ENCODE data around the gene C2. TPM values are rescaled to one million over a fixed set of nuclear protein-coding genes. Genes with fewer than 3 reads are reported as not detected.

C2 gene
- total RNA-seq, 2 experiments from 2014 or later = 1.6 to 2.1 TPM

DNA sequence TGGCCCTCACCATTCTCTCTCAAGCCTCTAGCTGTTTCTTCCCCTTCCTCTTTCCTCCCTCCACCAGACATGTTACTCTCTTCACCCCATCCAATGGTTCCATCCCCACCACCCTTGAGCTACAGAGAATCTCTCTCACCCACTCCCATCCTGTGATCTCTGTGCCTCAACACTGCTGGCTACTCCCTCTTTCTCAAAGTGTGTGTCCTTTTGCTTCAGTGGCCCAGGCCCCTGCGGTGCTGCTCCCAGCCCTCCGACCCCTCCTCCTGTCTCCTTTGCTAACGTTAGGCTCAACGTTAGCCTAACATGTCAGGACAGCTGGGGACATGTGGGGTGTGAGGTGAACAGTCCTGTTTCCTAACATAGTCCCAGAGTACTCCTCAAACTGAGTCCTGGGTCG is 25.4 kb downstream of the C2 start:
- intact Hi-C loops (cut with micrococcal nuclease) = loop anchor here (2.0 kb wide), 2 partner anchors 50 to 272 kb away; partner anchors contain the start of genes LY6G5C and ZBTB12
- no peak for DNase-seq
- H3K27ac Mint-ChIP-seq = peak overlapping the region; percentile 42
- H3K36me3 Mint-ChIP-seq (ENCODE audit: low read depth) = peaks cover 28% of the 10 kb centered on the region
- H3K4me3 Mint-ChIP-seq = no peak overlapping the region
- CTCF ChIA-PET = interaction anchor here (0.8 to 2.8 kb wide), 18 partner anchors 9 to 291 kb away, joined by 3 to 16 read pairs (median 4); partner anchors contain the start of genes DXO and LSM2
- H3K4me1 Mint-ChIP-seq (ENCODE audit: low read depth) = peaks cover 10% of the 10 kb centered on the region
- no peaks in the 10 kb centered on the region for H3K9me3 Mint-ChIP-seq
- H3K27me3 Mint-ChIP-seq (ENCODE audit: low read depth) = no peaks in the 10 kb centered on the region

DNA sequence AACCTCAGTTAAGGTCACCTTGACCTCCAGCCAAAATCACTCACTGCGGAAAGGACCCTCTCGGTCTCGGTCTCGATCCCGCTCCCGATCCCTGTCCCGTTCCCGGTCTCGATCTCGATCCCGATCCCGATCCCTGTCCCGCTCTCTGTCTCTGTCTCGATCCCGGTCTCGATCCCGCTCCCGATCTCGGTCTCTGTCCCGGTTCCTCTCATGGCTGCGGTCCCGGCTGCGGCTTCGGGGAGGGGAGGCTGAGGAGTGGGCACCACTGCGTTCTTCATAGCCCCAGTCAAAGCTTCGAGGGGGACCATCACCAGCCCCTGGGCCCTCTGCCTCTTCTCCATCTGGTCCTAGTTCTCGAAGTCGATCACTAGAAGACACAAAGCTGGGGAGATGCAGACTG is 27.0 kb downstream of the C2 start:
- no peak overlapping the region for H3K4me3 Mint-ChIP-seq
- intact Hi-C loops (cut with micrococcal nuclease) = no loop called here
- H3K36me3 Mint-ChIP-seq (ENCODE audit: low read depth) = peaks cover 30% of the 10 kb centered on the region
- H3K27me3 Mint-ChIP-seq (ENCODE audit: low read depth) = no peaks in the 10 kb centered on the region
- peaks cover 16% of the 10 kb centered on the region for H3K4me1 Mint-ChIP-seq (ENCODE audit: low read depth)
- DNase-seq = no peak
- no peaks in the 10 kb centered on the region for H3K9me3 Mint-ChIP-seq
- no peak overlapping the region for H3K27ac Mint-ChIP-seq
- CTCF ChIA-PET = interaction anchor here (0.7 kb wide), 1 partner anchor 240 kb away, joined by 3 read pairs; no protein-coding TSS in a partner anchor

GRCh38 chr6:31956796-31957195 is 29.3 kb downstream of the C2 start:
- no peaks in the 10 kb centered on the region for H3K9me3 Mint-ChIP-seq
- intact Hi-C loops (cut with micrococcal nuclease) = loop anchor here (5.0 kb wide), 2 partner anchors 124 to 196 kb away; partner anchors contain the start of genes PPT2 and PRRT1
- peaks cover 38% of the 10 kb centered on the region for H3K36me3 Mint-ChIP-seq (ENCODE audit: low read depth)
- H3K27me3 Mint-ChIP-seq (ENCODE audit: low read depth) = no peaks in the 10 kb centered on the region
- peak overlapping the region; percentile 95 for H3K4me3 Mint-ChIP-seq
- CTCF ChIA-PET = interaction anchor here (0.6 kb wide), 2 partner anchors 16 to 17 kb away, joined by 3 read pairs; partner anchors contain the start of gene DXO
- H3K27ac Mint-ChIP-seq = no peak overlapping the region
- no peak for DNase-seq
- peaks cover 37% of the 10 kb centered on the region for H3K4me1 Mint-ChIP-seq (ENCODE audit: low read depth)

DNA sequence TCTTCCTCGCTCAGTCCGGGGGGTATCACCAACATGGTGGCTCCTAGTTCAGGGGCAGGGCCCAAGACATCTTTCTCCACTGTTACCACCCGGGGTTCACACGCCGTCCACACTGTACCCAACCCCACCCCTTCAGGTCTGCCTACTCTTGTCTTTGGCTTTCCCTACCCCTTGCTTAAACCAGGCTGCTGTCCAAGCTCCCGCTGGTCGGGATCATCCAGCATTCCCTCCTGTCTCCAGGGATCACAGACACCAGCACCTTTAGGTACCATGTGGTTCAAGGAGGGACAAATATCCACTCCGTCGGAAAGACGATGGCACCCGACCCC is 30.9 kb downstream of the C2 start:
- Mint-ChIP-seq H3K4me1 (ENCODE audit: low read depth) (peaks cover 41% of the 10 kb centered on the region), H3K9me3 (no peaks in the 10 kb centered on the region), H3K4me3 (peak overlapping the region; percentile 95), H3K27me3 (ENCODE audit: low read depth) (no peaks in the 10 kb centered on the region), H3K27ac (peak overlapping the region; percentile 85), H3K36me3 (ENCODE audit: low read depth) (peaks cover 39% of the 10 kb centered on the region)
- CTCF ChIA-PET = interaction anchor here (1.2 to 1.4 kb wide), 2 partner anchors 12 to 15 kb away, joined by 3 to 4 read pairs; no protein-coding TSS in a partner anchor
- no peak for DNase-seq
- intact Hi-C loops (cut with micrococcal nuclease) = loop anchor here (2.0 to 5.0 kb wide), 3 partner anchors 126 to 412 kb away; partner anchors contain the start of genes ATP6V1G2, NFKBIL1, PPT2 and PRRT1

DNA sequence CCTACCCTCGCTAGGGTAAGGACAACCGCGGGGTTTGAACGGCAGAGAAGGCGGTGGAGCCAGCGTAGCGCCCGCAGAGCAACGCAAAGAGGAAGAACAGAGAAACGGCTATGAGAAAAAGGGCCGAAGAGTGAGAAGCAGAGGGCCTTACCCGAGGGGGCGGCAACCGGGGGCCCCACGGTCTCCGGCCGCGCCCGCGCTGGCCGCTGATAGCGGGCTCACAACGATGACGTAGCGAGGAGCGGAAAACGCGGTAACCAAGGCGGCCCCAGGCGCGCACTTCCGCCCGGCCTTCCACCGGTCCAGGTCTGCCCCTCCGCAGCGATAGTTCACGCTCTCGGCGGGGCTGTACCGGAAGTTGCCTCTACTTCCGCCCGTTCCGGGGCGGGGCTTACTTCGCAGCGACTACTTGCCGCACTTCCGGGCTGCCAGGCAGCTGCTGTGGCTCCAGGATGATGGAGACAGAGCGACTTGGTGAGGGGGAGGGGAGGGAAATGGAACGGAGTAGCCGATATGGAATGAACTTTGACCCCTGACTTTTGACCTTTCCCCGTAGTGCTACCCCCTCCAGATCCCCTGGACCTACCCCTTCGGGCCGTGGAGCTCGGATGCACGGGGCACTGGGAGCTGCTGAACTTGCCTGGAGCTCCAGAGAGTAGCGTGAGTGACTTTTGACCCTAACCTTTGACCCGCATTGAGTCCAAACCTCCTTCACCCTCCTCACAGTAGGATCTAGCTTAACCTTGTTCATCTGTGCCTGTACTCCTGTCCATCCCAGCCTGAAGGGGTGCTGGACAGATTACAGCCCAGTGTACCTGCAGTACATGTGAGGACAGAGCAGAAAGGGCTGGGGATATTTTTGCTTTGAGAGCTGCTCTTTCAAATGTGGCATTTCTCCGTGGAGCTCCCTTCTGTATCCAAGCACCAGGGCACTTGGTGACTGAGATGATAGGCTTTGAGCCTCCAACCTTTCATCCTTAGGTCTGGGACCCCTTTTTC is 31.5 kb downstream of the C2 start, which contains the start of the genes NELFE and SKIC2:
TSS of gene NELFE (minus strand) at position 231 of the 999 bp plus-strand sequence. CDS start 525 bp downstream, outside the sequence.
TSS of gene SKIC2 (plus strand) at position 435 of the 999 bp plus-strand sequence. CDS start at position 453, 18 bp downstream.
- Mint-ChIP-seq H3K27ac (peak within 1 kb of the TSS; percentile 94), H3K9me3 (no peaks in the 10 kb centered on the region), H3K4me1 (ENCODE audit: low read depth) (peaks cover 41% of the 10 kb centered on the region), H3K36me3 (ENCODE audit: low read depth) (peaks cover 38% of the 10 kb centered on the region), H3K4me3 (peak within 1 kb of the TSS; percentile 95), H3K27me3 (ENCODE audit: low read depth) (no peaks in the 10 kb centered on the region)
- CTCF ChIA-PET = interaction anchor here (0.6 to 1.4 kb wide), 4 partner anchors 15 to 897 kb away, joined by 3 to 4 read pairs (median 4); no protein-coding TSS in a partner anchor
- intact Hi-C loops (cut with micrococcal nuclease) = loop anchor here (1.0 to 5.0 kb wide), 9 partner anchors 13 to 412 kb away; partner anchors contain the start of genes ATP6V1G2, DXO, FKBPL and NFKBIL1
- peak; percentile 99 for DNase-seq

DNA sequence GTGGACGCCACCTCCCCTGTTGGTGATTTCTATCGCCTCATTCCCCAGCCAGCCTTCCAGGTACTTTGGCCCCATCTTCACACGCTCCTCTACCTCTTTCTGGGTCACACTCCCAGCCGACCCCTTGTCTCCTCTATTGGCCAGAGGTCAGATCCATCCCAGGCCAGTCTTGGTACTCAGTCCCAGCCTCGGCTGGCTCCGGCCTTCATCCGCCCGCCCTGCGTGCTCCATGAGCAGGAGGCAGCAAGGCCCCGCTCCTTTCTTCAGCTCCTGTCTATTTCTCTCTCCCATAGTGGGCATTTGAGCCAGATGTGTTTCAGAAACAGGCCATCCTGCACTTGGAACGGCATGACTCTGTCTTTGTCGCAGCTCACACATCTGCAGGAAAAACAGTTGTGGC is 34.1 kb downstream of the C2 start:
- no peaks in the 10 kb centered on the region for H3K27me3 Mint-ChIP-seq (ENCODE audit: low read depth)
- no peak overlapping the region for H3K27ac Mint-ChIP-seq
- peaks cover 33% of the 10 kb centered on the region for H3K36me3 Mint-ChIP-seq (ENCODE audit: low read depth)
- H3K4me1 Mint-ChIP-seq (ENCODE audit: low read depth) = peaks cover 41% of the 10 kb centered on the region
- H3K4me3 Mint-ChIP-seq = no peak overlapping the region
- no peaks in the 10 kb centered on the region for H3K9me3 Mint-ChIP-seq
- DNase-seq = no peak
- CTCF ChIA-PET = interaction anchor here (2.0 kb wide), 1 partner anchor 9 kb away, joined by 7 read pairs; no protein-coding TSS in a partner anchor
- intact Hi-C loops (cut with micrococcal nuclease) = no loop called here

GRCh38 chr6:31963921-31964320 is 36.4 kb downstream of the C2 start:
- Mint-ChIP-seq H3K27me3 (ENCODE audit: low read depth) (no peaks in the 10 kb centered on the region), H3K9me3 (no peaks in the 10 kb centered on the region), H3K4me1 (ENCODE audit: low read depth) (peaks cover 28% of the 10 kb centered on the region), H3K27ac (no peak overlapping the region), H3K36me3 (ENCODE audit: low read depth) (peaks cover 43% of the 10 kb centered on the region), H3K4me3 (no peak overlapping the region)
- DNase-seq = no peak
- CTCF ChIA-PET = interaction anchor here (0.6 kb wide), 1 partner anchor 69 kb away, joined by 3 read pairs; no protein-coding TSS in a partner anchor
- intact Hi-C loops (cut with micrococcal nuclease) = no loop called here

- DNase-seq = no peak
- no peaks in the 10 kb centered on the region for H3K9me3 Mint-ChIP-seq
- H3K36me3 Mint-ChIP-seq (ENCODE audit: low read depth) = peaks cover 50% of the 10 kb centered on the region
- no peak overlapping the region for H3K4me3 Mint-ChIP-seq
- H3K27me3 Mint-ChIP-seq (ENCODE audit: low read depth) = no peaks in the 10 kb centered on the region
- no peak overlapping the region for H3K27ac Mint-ChIP-seq
- CTCF ChIA-PET = interaction anchor here (1.1 kb wide), 1 partner anchor 13 kb away, joined by 3 read pairs; no protein-coding TSS in a partner anchor
- intact Hi-C loops (cut with micrococcal nuclease) = no loop called here
- H3K4me1 Mint-ChIP-seq (ENCODE audit: low read depth) = peaks cover 29% of the 10 kb centered on the region
Measured at GRCh38 chr6:31965700-31966099, 38.2 kb downstream of the C2 start.

DNA sequence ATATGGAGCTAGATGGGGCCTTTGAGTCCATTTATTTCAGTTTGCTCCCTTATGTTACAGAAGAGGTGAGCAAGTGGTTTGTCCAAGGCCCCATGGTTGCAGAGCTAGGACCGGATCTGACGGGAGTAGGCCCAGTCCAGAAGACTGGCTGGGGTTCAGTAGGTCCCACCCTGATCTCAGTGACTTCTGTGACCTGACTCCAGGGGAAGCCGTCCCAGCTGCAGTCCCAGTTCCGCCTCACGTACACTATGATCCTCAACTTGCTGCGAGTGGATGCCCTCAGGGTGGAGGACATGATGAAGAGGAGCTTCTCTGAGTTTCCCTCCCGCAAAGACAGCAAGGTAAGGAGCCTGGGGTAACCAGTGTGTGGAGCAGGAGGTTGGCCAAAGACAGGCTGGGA is 39.0 kb downstream of the C2 start:
- no peak overlapping the region for H3K27ac Mint-ChIP-seq
- peaks cover 45% of the 10 kb centered on the region for H3K36me3 Mint-ChIP-seq (ENCODE audit: low read depth)
- H3K9me3 Mint-ChIP-seq = no peaks in the 10 kb centered on the region
- H3K27me3 Mint-ChIP-seq (ENCODE audit: low read depth) = no peaks in the 10 kb centered on the region
- CTCF ChIA-PET = no interaction called here
- no peak overlapping the region for H3K4me3 Mint-ChIP-seq
- intact Hi-C loops (cut with micrococcal nuclease) = no loop called here
- DNase-seq = no peak
- peaks cover 29% of the 10 kb centered on the region for H3K4me1 Mint-ChIP-seq (ENCODE audit: low read depth)

- Mint-ChIP-seq H3K9me3 (no peaks in the 10 kb centered on the region), H3K27me3 (ENCODE audit: low read depth) (no peaks in the 10 kb centered on the region), H3K4me3 (no peak overlapping the region), H3K36me3 (ENCODE audit: low read depth) (peaks cover 41% of the 10 kb centered on the region), H3K4me1 (ENCODE audit: low read depth) (peaks cover 24% of the 10 kb centered on the region), H3K27ac (peak overlapping the region; percentile 63)
- DNase-seq = no peak
- CTCF ChIA-PET = no interaction called here
- intact Hi-C loops (cut with micrococcal nuclease) = no loop called here
Measured at GRCh38 chr6:31966997-31967925, 39.7 kb downstream of the C2 start.

DNA sequence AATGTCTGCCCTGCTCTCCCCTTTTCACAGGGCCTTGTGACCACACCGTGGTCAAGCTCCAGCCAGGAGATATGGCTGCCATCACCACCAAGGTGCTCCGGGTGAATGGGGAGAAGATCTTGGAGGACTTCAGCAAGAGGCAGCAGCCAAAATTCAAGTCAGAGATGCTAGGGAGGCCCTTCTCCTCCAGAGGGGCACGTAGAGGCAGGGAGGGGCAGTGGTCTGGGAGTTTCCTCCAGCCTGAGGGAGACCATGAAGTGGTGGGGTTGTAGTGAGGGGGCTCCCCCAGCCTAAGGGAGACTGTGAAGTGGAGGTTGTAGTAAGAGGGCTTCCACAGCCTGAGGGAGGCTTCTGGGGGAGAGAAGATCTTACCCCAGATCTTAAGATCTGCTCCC is 40.4 kb downstream of the C2 start:
- CTCF ChIA-PET = no interaction called here
- Mint-ChIP-seq H3K4me3 (no peak overlapping the region), H3K36me3 (ENCODE audit: low read depth) (peaks cover 41% of the 10 kb centered on the region), H3K27ac (peak overlapping the region; percentile 63), H3K9me3 (no peaks in the 10 kb centered on the region), H3K4me1 (ENCODE audit: low read depth) (peaks cover 28% of the 10 kb centered on the region), H3K27me3 (ENCODE audit: low read depth) (no peaks in the 10 kb centered on the region)
- intact Hi-C loops (cut with micrococcal nuclease) = no loop called here
- no peak for DNase-seq

Data from activated naive CD4-positive, alpha-beta T cell treated with anti-CD3 and anti-CD28 coated beads for 36 hours (primary cell).